SK-N-SH treated with all-trans-retinoic acid at 6 μM for 48 hours (cell line): ENCODE data around the gene UBXN6.

ENCODE experiments used
- ARNTL ChIP-seq: fragments of 450-650 bp; formaldehyde crosslinking; IDR thresholded peaks from 2 replicates; pipeline ENCODE4 v1.5.0; 2020; ENCODE audit warnings: low read depth, mild to moderate bottlenecking, moderate library complexity, borderline replicate concordance
- CREB5 ChIP-seq: fragments of 250-450 bp; sonication (Bioruptor Pico); IDR thresholded peaks from 2 replicates; pipeline ENCODE4 v1.5.1; 2020; ENCODE audit warnings: low read depth, mild to moderate bottlenecking, moderate library complexity
- ESRRG ChIP-seq: fragments of 250-450 bp; sonication (Bioruptor Pico); IDR thresholded peaks from 2 replicates; pipeline ENCODE4 v1.6.1; 2021; ENCODE audit warnings: mild to moderate bottlenecking
- GLIS3 ChIP-seq: fragments of 250-450 bp; sonication (Bioruptor Pico); IDR thresholded peaks from 2 replicates; pipeline ENCODE4 v1.5.0; 2020; ENCODE audit warnings: mild to moderate bottlenecking, moderate library complexity
- PATZ1 ChIP-seq: fragments of 250-450 bp; sonication (Bioruptor Pico); IDR thresholded peaks from 2 replicates; pipeline ENCODE4 v1.8.0; 2020; ENCODE audit warnings: mild to moderate bottlenecking, moderate library complexity, borderline replicate concordance
- POU6F1 ChIP-seq: fragments of 250-450 bp; sonication (Bioruptor Pico); IDR thresholded peaks from 2 replicates; pipeline ENCODE4 v1.8.0; 2021; ENCODE audit warnings: low read depth, mild to moderate bottlenecking, moderate library complexity, borderline replicate concordance
- RARB ChIP-seq: fragments of 250-450 bp; sonication (Bioruptor Pico); IDR thresholded peaks from 2 replicates; pipeline ENCODE4 v1.8.0; 2021; ENCODE audit warnings: mild to moderate bottlenecking, moderate library complexity
- TSHZ2 ChIP-seq: fragments of 250-450 bp; sonication (Bioruptor Pico); IDR thresholded peaks from 2 replicates; pipeline ENCODE4 v1.5.0; 2020; ENCODE audit warnings: mild to moderate bottlenecking, moderate library complexity
- ZNF565 ChIP-seq: fragments of 450-650 bp; formaldehyde crosslinking; conservative IDR thresholded peaks from 2 replicates; pipeline ENCODE4 v1.5.0; 2020; ENCODE audit warnings: low read depth, mild to moderate bottlenecking, moderate library complexity
- ZNF70 ChIP-seq: fragments of 450-650 bp; formaldehyde crosslinking; IDR thresholded peaks from 2 replicates; pipeline ENCODE4 v1.5.0; 2020; ENCODE audit warnings: mild to moderate bottlenecking, moderate library complexity
- ZNF8 ChIP-seq: fragments of 450-650 bp; formaldehyde crosslinking; IDR thresholded peaks from 2 replicates; pipeline ENCODE4 v1.5.0; 2020; ENCODE audit warnings: mild to moderate bottlenecking, moderate library complexity

- no peak for TF ChIP-seq CREB5 (CRISPR knock-in tag)
- no peak for TF ChIP-seq ZNF8 (CRISPR knock-in tag)
- no peak for TF ChIP-seq ZNF565 (CRISPR knock-in tag)
- TF ChIP-seq RARB: no peak
- no peak for TF ChIP-seq PATZ1 (CRISPR knock-in tag)
- TF ChIP-seq ARNTL: no peak
- no peak for TF ChIP-seq TSHZ2 (CRISPR knock-in tag)
- TF ChIP-seq ZNF70 (CRISPR knock-in tag): no peak
- no peak for TF ChIP-seq POU6F1 (CRISPR knock-in tag)
- no peak for TF ChIP-seq ESRRG
- TF ChIP-seq GLIS3 (CRISPR knock-in tag): no peak
Measured at GRCh38 chr19:4414800-4415321, 42.7 kb downstream of the UBXN6 start.
